Fibroblast of upper back skin (primary cell): ENCODE measurements around the gene ABCB9.
"Not testable (repeated sequence)": the region's sequence is repeated elsewhere in the genome, so short reads cannot be mapped to it uniquely, and the experiment has no call there.

Experiments
- DNase-seq: peaks from one replicate; pipeline ENCODE4 v3.0.0-alpha.2; 2013

Gene ABCB9

DNA sequence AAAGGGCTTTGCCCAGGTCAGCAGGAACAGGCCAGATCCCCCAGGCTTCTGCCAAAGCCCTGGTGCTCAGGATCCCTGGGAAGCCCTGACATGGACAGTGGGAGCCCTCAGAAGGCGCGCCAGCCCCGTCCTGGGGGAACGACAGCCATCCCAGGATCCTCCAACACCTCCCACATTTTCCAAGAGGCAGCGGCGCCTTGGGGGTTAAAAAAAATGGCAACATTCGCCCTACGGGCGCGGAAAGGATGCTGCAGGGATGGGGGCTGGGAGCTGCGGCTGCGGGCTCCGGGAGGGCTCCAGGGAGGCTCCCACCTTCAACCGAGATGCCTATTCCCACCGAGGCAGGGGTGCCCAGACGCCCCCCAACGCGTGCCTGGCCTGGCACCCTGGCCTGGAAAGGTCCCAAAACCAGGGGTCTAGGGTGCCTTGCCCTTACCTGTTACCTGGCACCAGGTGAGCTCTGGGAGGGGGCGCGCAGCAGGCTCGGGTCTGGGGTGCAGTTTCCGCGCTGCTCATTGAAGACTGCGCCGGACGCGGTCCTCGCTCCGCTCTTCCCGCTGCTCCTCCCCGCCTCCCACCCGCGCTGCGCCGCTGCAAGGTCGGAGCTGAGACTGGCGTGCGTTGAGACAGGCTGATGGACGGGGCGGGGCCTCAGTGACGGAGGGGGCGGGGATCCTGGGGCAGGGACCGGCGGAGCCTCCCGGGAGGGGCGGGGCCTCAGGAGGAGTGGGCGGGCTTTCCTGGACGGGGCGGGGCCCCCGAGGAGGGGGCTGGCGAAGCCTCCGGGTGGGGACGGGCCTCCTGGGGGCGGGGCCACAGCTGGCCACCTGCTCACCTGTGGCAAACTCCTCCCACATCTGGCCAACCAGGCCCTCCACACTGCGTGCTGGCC, at the start of gene ABCB9:
TSS of gene ABCB9 (minus strand) at position 613 of the 892 bp plus-strand sequence. CDS start 6,228 bp downstream, outside the sequence.
- peak; percentile 87 for DNase-seq

DNA sequence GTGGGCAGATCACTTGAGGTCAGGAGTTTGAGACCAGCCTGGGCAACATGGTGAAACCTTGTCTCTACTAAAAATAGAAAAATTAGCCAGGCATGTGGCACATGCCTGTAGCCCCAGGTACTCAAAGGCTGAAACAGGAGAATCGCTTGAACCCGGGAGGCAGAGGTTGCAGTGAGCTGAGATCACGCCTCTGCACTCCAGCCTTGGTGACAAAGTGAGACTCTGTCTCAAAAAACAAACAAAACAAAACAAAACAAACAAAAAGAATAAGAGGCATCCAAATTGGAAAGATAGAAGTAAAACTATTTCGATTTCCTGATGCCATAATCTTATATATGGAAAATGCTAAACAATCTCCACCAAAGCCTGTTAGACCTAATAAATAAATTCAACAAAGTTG, 48.2 kb upstream of the ABCB9 start:
- not testable (repeated sequence) for DNase-seq

DNA sequence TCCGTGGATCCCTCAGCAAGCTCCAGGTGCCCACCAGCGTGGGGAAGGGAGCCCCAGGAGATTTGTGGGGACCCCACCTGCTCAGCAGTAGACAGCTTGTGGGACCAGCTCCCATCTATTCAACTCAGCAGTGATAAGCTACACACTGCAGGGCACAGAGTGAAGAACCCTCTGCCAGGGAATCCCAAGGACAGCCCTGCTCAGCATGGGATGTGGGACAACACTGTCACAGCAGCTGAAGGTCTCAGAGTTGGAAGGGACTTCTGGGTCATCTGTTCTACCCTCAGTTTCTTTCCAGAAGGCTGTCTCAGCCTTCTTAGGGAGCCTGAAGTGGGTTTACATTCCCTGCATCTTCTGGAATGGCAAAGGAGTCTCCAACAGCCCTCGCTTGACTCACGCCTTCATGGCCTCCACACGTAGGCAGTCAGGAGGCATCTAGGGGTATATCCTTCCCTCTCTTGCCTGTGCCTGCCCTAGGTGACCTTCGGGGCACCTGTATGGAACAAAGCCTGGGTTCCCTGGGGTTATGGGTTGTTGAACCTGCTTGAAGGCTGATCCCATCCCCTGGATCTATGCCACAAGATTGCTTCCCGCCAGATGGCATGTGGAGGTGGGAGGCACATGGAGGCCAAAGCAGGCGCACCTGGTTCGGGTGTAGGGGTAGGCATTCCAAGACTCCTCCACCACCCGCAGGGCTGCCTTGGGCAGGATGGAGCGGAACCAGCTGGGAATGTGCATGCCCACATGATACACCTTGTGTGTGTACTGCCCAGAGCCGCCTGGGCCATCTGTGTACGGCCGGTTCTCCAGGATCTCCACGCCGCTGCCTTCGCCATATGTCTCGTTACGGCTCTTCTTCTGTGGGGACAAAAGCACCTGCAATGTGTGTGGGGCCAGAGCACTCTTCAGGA, 47.2 kb upstream of the ABCB9 start:
- DNase-seq: no peak

GRCh38 chr12:123011701-123012100, 45.4 kb upstream of the ABCB9 start:
- DNase-seq: no peak

DNA sequence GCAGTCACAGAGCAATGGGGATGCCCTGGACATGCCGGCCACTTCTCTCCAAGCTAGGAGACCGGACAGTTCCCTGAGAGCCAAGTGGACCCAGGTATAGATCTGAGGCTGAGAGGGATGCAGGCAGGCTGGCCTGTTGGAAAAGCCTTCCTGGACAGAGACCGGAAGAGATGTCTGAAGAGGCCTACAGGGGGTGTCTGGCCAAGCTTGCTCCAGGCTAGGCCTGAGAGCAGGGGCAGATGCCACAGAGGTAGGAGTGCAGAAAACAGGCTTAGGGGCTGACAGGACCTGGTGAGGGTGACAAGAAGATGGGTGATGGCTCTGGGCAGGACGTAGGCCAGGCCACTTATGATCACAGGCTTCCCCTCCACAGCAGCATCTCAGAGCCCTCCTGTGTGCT, 44.4 kb upstream of the ABCB9 start:
- DNase-seq: no peak

- DNase-seq: no peak
Measured at GRCh38 chr12:123010110-123010509, 43.8 kb upstream of the ABCB9 start.

DNA sequence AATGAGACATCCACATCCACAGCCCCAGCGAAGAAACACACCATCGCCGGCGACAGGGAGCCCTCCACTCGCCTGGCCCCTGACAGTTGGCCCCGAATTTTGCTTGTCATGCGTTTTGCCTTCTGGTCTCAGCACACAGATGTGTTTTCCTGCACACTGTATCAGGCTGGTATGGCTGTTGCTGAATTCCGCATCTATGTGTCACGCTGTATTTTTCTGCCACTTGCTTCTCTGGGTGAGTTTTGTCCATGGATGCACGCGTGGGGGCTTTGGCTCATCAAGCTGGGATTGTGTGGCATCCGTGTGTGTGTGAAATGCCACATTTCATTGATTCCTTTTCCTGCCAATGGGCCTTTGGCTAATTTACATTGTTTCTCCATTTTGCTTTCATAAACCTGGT, 40.7 kb upstream of the ABCB9 start:
- DNase-seq: peak; percentile 15

DNA sequence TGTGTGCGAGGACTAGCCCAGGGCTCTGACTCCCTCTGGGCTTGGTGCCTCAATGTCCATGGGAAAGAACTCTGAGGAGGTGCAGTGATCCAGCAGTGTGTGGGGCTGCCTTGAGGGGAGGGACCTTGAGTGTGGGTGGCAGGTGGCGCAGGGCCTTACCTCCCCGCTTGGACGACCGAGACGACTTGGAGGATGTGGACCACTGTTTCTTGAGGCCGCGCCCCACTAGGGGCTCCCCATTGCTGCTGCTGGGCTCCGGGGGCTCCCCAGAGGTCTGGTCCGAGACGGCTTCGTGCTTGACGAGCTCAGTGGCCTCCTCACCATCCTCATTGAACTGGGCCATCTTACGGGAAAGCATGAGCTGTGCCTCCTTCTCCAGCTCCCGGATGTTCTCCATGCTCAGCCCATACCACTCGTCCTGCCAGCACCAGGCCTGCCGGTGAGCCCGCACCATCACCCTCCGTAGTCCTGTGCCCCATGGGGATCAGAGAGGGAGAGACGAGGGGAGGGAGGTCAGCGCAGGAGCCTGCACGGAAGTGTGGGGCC, 38.9 kb upstream of the ABCB9 start:
- DNase-seq: no peak

DNA sequence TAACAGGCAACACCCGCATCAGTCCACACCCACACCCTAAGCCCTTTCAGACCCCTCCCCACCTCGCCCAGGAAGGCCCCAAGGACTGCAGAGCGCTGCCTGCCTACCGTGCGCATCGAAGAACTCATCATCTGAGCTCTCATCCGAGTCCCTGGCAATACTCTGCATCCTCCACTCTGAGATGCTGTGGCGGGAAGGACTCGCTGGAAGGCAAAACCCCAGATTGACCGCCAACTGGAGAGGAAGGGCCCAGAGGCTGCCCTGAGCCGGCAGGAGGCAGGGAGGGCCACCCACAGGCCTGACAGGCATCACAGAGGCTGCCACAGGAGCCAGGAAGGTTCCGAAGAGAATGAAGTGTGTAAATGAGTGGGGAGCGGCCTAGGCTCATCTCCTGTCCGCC, 38.0 kb upstream of the ABCB9 start:
- no peak for DNase-seq

DNA sequence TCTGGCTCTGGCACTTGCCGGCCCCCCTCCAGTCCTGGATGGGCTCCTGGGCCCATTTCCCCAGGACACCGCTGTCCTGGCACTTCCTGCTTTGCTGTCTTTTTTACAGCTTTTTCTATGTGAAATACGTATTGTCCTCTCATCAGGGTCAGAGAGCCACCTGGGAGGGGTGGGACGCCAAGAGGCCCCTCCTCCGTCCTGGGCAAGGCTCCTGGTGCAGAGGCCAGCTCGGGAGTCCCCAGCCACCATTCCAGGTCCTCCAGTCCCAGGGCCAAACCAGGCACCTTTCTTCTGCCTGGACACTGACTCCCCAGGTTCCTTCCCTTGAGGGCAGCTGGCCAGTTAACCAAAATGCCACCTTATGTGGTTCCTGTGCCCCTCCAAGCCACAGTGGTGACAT, 37.0 kb upstream of the ABCB9 start:
- no peak for DNase-seq

DNA sequence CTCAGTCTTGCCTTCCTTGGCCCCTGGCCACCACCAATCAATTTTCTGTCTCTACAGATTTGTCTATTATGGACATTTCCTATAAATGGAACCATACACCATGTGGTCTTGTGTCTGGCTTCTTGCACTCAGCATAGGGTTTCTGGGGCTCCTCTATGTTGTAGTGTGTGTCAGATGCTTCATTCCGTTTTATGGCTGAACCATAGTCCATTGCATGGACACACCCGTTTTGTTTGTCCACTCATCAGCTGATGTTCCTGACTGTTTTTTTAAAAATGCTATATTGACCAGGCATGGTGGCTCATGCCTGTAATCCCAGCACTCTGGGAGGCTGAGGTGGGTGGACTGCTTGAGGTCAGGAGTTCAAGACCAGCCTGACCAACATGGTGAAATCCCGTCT, 35.2 kb upstream of the ABCB9 start:
- DNase-seq: no peak

DNA sequence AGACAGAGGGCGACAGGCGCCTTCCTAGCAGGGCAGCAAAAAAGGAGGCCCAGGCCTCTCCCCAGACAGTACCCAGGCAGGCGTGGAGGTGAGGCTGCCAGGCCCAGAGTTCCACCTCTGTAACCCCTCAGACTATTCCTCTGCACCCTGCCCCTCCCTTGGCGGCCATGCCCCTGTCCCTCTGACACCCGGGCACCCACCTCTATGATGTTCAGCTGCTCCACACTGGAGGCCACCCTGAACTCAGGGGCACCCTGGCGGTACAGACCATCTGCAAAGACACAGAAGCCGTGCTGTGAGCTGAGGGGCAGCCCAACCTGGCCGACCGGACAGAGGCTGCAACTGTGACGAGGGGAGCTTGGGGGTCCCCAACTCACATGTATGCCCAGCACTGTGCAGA, 34.3 kb upstream of the ABCB9 start:
- no peak for DNase-seq

GRCh38 chr12:122999986-123000420, 33.7 kb upstream of the ABCB9 start:
- no peak for DNase-seq

DNA sequence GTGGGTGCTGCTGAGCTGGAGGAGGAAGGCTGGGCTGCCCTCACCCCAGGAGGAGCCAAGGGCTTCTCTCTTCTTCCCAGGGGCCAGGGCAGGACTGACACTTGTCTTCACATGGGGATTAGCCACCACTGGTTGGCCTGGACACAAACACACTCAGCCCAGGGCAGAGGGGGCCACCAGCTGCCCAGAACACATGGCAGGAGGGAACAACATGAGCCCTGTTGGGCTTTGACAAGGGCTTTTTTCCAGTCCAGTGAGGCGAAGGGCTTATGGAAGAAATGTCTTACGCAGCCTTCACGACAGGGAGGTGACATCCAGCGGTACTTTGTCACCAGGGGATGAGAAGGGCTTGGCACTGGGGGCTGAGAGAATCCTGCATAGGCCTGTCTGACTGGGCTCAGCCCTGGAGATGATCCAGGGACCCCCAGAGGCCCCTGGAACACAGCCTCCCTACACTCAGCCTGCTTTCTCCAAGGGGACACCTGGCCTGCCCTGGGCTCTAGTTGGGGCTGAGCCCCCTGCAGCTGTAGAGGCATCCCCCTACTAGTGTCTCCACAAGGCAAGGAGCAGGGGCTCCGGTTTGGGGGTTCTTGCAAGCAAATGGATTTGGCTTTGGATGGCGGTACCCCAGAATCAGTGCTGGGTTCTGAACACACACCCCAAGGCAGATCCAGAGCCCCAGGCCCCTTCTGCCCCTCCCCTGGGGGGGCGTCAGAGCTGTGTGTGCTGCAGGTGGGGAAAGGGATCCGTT, 33.1 kb upstream of the ABCB9 start:
- DNase-seq: no peak

DNA sequence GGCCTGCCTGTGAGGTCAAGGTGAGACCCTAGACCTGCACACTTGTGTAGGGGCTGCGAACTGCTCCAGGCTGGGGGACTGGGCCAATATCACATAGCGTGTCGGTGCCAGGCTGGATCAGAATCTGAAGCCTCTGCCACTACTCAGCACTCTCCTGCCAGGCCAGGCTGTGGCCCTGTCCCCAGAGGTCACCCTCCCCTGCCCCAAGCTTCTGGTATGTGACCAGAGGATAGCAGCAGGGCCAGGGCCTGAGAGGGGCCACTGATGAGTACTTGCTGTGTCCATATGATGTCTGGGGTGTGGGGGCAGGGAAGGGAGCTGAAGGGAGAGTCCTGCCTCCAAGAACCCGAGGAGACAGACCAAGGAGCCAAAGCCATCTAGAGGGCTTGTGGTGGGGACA, 32.1 kb upstream of the ABCB9 start:
- DNase-seq: no peak

DNA sequence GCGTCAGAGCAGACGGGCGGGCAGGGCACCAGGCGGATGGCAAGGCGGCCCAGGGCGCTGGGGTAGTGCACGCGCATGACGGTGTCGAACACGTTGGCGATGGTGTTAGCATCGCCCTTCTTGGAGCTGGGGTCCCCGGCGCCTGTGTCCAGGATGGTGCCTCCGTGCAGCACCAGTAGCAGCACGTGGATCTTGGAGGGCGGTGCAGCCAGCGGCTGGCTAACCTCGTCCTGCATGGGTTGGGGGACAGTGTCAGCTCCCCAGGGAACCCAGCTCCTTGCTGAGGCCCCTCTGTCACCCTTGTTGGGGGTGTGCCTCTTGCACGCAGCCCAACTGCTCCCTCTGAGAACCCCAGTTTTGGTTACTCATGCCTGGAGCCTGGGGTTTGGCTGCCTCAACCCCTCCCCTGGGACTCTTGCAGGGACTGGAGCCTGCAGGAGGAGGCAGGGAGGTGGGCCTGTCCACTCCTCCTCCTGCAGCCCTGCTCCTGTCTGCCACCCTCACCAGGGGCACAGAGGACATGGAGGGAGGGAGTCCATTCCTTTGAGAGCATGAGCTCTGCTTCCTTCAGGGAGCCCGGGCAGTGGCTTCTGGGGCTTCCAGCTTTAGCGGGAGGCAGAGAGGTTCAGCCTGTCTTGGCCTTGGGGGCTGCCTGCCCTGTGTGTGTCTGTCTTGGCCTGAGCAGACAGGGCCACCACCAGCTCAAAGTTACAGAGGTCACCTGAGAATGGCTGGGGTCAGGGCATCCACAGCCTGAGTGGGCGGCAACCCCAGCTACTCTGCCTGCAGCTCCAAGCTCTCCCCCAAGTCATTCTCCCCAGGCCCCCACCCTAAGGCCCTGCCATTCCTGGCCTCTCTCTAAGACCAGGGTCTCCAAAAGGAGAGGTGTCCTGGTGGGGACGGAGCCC, 31.3 kb upstream of the ABCB9 start:
- no peak for DNase-seq

- no peak for DNase-seq
Measured at GRCh38 chr12:122996621-122997342, 30.5 kb upstream of the ABCB9 start.

GRCh38 chr12:122996188-122996601, 29.9 kb upstream of the ABCB9 start:
- DNase-seq: no peak

- DNase-seq: no peak
Measured at GRCh38 chr12:122995503-122996187, 29.4 kb upstream of the ABCB9 start.
